NCI-H510A treated with DMSO at 0.1 percent for 48 hours (cell line): Measurements from ENCODE around the gene ABCC5.

ENCODE experiments used
- DNase-seq: peaks from one replicate; lab custom pipeline; 2025; lab: John Stamatoyannopoulos, UW

Gene ABCC5

DNA sequence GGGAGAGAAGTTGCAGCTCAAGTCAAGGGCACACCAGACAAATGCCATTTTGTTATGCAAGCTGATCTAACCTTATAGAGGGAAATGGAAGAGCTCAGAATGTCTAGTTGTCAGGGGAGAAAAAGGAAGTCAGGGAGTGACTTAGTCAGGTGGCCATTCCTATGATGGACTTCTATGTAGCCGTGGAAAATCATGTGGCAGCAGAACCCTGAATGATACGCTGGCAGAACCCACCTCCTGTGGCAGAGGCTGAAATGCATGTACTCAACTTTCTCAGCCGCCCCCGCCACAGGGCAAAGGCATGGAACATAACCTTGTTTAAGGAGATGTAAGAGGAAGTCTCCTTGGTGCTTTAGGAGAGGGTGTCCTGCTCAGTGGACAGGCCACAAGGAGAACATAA, 95.3 kb downstream of the ABCC5 start:
- DNase-seq = no peak

DNA sequence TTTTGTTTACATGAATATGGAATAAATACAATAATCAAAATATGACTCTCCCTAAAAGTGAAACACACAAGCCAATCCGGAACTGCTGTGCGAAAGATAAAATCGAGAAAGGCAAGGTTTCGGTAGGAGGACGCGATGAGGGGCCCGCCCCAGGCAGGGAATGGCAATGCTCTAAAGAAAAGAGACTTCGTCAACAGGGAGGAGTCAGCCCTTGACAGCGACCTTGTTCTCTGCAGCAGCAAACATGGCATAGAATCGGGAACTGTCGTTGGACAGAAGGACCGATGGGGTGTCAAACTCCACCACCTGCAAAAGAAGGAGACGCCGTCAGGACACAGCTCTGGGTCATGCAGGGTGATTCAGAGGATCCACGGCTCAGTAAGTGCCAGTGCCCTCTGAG, 96.6 kb downstream of the ABCC5 start:
- DNase-seq = no peak

DNA sequence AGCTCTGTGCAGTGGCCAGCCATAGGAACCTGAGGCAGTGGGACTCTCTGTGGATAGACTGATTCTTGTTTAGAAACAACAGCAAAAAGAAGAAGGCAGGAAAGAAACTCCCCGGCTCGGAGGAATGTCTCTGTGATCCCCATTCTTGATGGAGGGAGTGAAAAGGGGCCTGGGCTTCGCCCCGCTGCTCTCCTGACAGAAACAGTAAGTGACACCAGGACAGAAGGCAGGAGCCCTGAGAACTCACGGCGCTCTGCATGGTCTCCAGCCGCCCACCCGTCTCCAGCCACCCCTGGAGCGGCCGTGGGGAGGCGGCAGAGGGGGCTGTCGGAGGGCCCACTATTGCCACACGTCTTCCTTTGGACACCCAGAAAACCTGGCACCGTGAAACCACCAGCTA, 97.3 kb downstream of the ABCC5 start:
- no peak for DNase-seq

DNA sequence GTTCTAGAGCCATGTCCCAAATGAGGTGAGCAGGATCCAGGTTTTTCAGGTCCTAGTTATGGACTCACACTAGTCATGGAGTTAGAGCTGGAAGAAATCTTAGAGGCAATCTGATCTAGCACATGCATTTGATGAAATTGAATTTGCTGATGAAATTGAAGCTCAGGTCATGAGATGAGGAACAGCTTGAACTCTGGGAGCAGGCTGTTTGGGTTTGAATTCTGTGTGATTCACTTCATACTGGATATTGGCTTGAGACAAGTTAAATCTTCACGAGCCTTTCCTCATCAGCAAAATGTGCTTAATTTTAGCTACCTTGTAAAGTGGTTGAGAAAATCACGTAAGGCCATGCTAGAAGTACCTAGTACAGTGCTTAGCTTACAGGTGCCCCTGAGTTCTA, 99.5 kb downstream of the ABCC5 start:
- DNase-seq = no peak

- no peak for DNase-seq
Observed at GRCh38 chr3:183917776-183918175, 99.9 kb downstream of the ABCC5 start.

DNA sequence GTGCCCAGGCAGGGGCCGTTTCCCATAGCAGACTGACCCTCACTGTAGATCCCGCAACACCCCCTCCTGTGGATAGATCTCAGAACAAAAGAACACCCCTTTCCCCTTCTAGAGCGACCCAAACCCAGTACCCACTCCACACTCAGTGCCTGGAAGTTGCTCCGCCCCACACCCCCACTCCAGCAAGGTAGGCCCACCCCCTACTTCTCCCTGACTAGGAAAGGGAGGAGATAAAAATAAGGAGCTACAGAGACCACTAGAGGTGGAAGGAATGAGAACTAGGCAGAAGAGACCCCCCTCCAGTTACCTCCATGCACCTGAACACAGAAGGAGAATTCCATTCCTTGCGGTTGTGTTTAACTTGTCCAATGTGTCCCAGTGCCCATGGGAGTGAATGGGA, 102.8 kb downstream of the ABCC5 start:
- no peak for DNase-seq

DNA sequence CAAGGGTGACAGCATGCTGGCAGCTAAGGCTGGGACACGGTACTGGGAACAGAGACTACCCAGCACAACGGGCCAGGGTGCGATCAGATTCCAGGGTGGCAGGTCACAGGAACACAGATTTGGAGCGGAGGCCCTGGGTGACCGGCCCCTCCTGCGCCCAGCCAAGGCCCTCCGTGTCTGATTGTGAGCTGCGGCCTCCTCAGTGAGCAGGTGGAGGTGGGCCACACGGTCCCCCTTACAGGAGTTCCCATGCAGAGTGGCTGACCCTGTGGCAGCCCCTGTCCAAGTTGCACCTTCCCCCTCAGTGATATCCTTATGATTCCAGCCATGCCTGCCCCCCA, 104.1 kb downstream of the ABCC5 start:
- no peak for DNase-seq

GRCh38 chr3:183912895-183913579, 104.6 kb downstream of the ABCC5 start:
- no peak for DNase-seq

DNA sequence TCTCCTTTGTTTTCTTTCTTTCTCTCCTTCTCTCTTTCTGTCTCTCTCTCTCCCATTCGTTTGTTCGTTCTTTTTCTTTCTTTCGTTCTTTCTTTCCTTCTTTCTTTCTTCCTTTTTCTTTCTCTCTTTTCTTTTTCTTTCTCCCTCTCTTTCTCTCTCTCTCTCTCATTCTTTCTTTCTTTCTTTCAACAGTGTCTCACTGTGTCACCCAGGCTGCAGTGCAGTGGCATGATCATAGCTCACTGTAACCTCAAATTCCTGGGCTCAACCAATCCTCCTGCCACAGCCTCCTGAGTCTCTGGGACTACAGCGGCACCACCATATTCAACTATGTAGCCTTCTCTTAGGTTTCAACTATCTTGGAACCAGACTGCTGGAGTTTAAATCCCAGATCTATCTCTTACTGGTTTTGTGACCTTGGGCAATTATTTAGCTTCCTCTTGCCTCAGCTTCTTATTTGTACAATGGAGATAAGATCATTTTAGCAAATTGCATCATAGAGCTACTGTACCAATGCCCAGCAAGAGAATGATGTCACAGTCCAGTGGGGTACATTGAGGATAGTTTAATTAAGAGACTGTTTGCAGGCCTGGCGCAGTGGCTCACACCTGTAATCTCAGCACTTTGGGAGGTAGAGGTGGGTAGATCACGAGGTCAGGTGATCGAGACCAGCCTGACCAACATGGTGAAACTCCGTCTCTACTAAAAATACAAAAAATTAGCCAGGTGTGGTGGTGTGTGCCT, 105.7 kb downstream of the ABCC5 start:
- DNase-seq = no peak

GRCh38 chr3:183911087-183911486, 106.6 kb downstream of the ABCC5 start:
- DNase-seq = no peak

- DNase-seq = no peak
Observed at GRCh38 chr3:183909030-183909600, 108.6 kb downstream of the ABCC5 start.

- DNase-seq = no peak
Observed at GRCh38 chr3:183907911-183908331, 109.8 kb downstream of the ABCC5 start.

GRCh38 chr3:183907176-183907575, 110.5 kb downstream of the ABCC5 start:
- DNase-seq = no peak

DNA sequence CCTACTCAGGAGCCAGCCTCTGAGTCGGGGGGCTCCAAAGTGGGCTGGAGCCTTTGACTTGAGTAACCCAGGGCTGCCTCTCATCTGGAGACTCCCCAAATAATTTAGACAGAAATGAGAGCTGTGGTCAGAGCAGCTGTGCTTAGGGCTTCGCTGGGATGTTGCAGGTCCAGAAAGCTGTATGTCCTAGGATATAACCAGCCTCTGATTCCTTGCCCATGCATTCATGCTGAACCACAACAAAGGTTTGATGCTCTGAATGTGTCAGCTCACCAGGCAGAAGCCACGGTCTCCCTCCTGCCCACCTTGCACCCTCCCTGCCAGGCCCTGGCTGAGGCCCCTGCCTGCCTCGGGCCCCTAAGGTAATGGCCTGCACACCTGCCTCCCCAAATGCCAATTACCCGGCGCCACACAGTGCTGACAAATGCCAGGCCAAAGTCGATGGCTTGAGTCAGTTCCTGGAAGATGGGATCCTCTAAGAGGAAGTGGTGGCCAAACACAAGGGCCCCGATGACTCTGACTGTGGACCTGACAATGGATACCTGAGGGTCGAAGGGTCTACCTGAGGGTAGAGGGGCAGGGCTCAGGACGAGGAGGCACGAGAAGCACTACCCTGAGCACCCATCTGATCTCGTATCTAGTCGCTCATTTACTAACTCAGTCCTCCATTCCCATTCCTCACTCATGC, 111.3 kb downstream of the ABCC5 start:
- DNase-seq = no peak

DNA sequence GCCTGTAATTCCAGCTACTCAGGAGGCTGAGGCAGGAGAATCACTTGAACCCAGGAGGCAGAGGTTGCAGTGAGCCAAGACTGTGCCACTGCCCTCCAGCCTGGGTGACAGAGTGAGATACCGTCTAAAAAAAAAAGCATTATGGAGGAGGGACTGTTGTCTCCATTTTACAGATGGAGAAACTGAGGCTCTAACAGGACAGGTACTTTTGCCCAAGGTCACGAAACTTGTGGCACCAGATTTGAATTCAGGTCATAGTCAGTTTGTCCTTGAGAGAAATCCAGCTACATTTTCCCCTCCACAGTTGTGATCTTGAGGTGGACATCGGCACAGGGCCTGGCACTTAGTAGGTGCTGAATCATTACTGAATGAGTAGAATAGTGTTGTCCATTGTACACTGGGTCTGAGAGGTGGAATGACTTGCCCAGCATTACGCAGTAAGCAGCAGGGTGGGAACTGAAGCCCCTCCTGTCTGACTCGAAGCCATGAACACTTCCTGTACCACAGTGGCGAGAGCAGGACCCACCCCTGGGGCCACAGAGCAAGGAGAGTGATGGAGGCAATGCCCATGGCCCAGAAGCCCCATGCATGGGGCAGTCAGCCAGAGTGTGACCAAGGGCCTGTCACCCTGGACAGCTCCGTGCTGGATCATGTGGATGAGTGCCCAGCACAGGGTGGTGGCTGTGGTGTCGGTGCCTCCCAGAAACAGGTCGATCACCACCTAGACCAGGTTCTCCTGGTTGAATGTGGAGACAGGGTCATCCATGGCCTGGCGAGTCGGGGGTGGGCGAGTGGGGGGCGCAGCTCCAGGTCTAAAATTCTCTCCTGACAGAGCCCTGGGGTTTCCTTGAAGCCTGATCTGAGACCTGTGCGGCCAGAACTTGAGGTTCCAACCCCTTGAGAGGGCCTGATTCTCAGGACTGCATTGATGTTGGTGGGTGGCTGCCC, 112.6 kb downstream of the ABCC5 start:
- no peak for DNase-seq

DNA sequence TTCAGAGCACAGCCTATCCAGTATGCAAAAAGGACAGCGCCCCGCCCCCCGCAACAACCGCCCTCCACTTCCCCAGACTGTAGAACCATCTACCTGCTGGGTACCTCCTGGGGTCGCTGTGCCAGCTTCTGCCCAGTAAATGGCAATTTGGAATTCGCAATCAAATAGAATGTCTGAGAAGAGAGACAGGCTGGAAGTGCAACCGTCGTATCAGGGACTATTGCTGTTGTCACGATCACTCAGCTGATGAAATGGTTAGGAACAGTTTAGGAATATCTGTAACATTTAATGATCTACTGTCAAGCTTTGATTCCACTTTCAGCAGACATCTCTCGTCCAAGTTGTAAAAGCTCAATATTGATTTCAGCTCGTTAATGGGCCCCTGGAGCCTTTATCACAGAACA, 119.7 kb downstream of the ABCC5 start:
- DNase-seq = no peak

DNA sequence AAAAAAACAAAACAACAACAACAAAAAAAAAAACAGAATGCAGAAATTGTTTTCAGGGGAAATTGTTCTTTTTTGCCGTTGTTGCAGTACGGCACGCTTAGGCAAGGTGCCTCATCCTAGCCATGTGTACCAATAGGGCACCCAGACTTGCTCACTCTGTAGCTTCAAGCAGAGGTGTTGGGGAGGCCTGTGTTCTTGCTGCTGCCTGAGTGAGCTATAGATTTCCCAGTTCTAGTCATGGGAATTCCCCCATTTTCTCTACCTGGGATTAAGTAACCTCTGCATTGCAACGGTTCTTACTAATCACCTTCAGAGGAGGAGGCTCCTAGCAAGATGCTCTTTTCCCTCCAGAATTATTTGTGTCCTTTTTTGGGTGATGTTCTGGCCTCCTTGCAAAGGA, 120.1 kb downstream of the ABCC5 start:
- no peak for DNase-seq

DNA sequence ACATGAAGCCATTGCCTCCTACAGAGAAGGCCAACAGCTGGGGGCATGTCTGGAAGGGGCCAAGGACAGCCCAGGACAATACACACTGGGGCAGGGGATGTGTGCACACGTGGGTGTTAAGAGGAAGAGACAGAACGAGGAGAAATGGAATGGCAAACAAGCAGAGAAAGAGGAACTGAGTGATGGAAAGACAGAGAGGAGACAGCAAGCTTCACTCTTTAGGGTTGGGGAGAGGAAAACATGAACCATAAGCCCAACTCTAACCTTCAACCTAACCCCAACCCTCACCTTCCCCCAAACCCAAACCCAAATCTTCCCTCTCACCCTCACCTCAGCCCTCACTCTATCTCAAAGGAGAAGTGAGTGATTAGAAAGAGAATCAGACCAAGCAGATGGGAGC, 121.1 kb downstream of the ABCC5 start:
- DNase-seq = no peak

DNA sequence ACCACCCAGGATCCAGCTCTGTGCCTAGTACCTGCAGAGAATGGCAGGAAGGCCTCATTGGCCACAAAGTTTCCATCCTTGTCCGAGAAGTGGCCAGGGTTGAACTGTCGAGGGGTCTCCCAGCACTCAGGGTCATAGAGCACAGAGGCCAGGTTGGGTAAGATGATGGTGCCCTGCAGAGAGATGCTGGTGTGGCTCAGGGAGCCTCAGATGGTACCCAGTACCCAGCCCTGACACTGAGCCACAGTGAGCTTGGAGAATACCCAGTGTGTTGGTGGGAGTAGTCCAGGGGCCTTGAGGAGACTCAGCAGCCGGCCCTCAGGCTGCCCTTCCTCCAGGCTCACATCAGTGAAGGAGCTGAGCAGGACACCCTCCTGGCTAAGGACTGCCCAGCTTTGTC, 121.5 kb downstream of the ABCC5 start:
- no peak for DNase-seq

- no peak for DNase-seq
Observed at GRCh38 chr3:183895774-183896173, 121.9 kb downstream of the ABCC5 start.

DNA sequence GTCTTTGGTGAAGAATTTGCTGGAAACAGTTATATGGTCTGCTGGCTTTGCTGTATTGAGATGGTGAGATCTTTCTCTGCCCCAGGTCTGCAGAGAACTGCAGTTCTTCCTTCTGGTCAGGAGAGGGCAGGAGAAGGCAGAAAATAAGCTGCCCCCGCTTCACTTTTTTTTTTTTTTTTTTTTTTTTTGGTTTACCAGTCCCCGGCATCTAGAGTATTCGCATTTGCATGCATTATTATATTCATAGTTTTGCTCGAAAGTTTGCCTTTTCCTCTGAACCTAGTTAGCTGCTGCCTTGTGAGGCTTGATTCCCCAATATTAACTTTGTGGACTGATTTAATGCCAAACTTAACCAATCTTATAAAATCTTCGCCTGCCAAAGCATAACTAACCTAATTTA, 122.4 kb downstream of the ABCC5 start:
- DNase-seq = peak; percentile 37
